ENCODE measurements around the gene OGA. TPM values are rescaled to one million over a fixed set of nuclear protein-coding genes. Genes with fewer than 3 reads are reported as not detected.

Gene OGA
- total and polyA plus RNA-seq, 2 of the 8 experiments (the other 6 are each of a cell fraction or from before 2014, with no cell fraction given): 31.2 to 107 TPM

- Histone ChIP-seq H3K27ac (ENCODE audit: low read depth, low read length) (no peak overlapping the region), H3K56ac (replicated peaks; ENCODE audit: insufficient read length, low read depth, low read length) (no peak overlapping the region), H3K23me2 (ENCODE audit: low read depth, low read length) (no peaks in the 10 kb centered on the region), H3K4me2 (ENCODE audit: insufficient read depth in 1 of 2, low read depth in 2 of 2, low read length in 2 of 2) (no peak overlapping the region), H2AFZ (ENCODE audit: low read length) (no peak overlapping the region), H2BK5ac (ENCODE audit: low read depth, low read length) (no peak overlapping the region), H4K5ac (ENCODE audit: insufficient read length, low read depth, low read length) (no peak overlapping the region), H2AK5ac (ENCODE audit: low read depth, low read length) (no peak overlapping the region), H3K9ac (replicated peaks in 1 of 4; ENCODE audit: extremely low read depth in 1 of 4, low read depth in 3 of 4, low read length in 3 of 4) (no peak overlapping the region), H2BK120ac (replicated peaks; ENCODE audit: low read depth, low read length) (no peak overlapping the region), H3K27me3 (replicated peaks in 1 of 4; ENCODE audit: control insufficient read depth in 3 of 4, extremely low read depth in 1 of 4, insufficient read depth in 3 of 4, low read length in 3 of 4) (peaks cover 0 to 5% (median 4%) of the 10 kb centered on the region in 4 experiments; a peak in 3 of 7 replicates), H3K9me3 (ENCODE audit: insufficient read depth in 2 of 2, low read depth in 1 of 2, low read length in 1 of 2) (no peaks in the 10 kb centered on the region), H4K20me1 (replicated peaks in 1 of 2; ENCODE audit: control insufficient read depth in 1 of 2, insufficient read depth in 2 of 2, low read length in 2 of 2) (no peaks in the 10 kb centered on the region), H2BK12ac (ENCODE audit: low read depth, low read length) (no peak overlapping the region), H4K8ac (ENCODE audit: extremely low read depth, insufficient read depth, low read length) (no peak overlapping the region; the same call in 1 of the 2 replicates), H2BK15ac (ENCODE audit: low read length) (no peak overlapping the region), H3K79me1 (ENCODE audit: low read depth, low read length) (no peaks in the 10 kb centered on the region), H2BK20ac (ENCODE audit: low read length) (no peak overlapping the region), H3K23ac (ENCODE audit: insufficient read length) (no peak overlapping the region), H3K4ac (replicated peaks; ENCODE audit: insufficient read length, low read depth, low read length) (no peak overlapping the region), H3K18ac (ENCODE audit: extremely low read depth, low read length) (no peak overlapping the region), H4K91ac (replicated peaks; ENCODE audit: insufficient read length, low read length) (no peak overlapping the region), H3K79me2 (ENCODE audit: control insufficient read depth in 1 of 2, insufficient read depth in 2 of 2, low read length in 2 of 2) (no peaks in the 10 kb centered on the region), H3K36me3 (ENCODE audit: control insufficient read depth in 2 of 4, insufficient read depth in 4 of 4, low read length in 3 of 4) (no peaks in the 10 kb centered on the region), H3K14ac (ENCODE audit: insufficient read length) (no peak overlapping the region), H3K4me1 (replicated peaks in 1 of 4; ENCODE audit: control insufficient read depth in 3 of 4, insufficient read depth in 4 of 4, low read length in 3 of 4) (peaks cover 0 to 9% (median 7%) of the 10 kb centered on the region in 4 experiments; a peak in 6 of 7 replicates), H3K4me3 (ENCODE audit: extremely low read depth in 1 of 4, insufficient read depth in 2 of 4, low read depth in 3 of 4, low read length in 4 of 4) (no peak overlapping the region)
- ChIA-PET POLR2A (ENCODE audit: partially characterized antibody) (interaction anchor here (1.4 kb wide), 1 partner anchor 18 kb away, joined by 3 read pairs; no protein-coding TSS in a partner anchor), CTCF (ENCODE audit: partially characterized antibody) (interaction anchor here (1.1 to 8.8 kb wide), 4 partner anchors 8 to 69 kb away, joined by 3 to 89 read pairs (median 28); no protein-coding TSS in a partner anchor)
- 83% methylated on average over 5 of the region's 5 CpGs; no CpG with 5 or more reads in 1 of the 2 experiments for WGBS, 2 experiments (ENCODE audit: extremely low coverage in 1 of 2, insufficient coverage in 1 of 2, insufficient read length in 1 of 2, insufficient replicate concordance in 2 of 2, low coverage in 1 of 2, low lambda C conversion rate in 2 of 2, missing lambda C conversion rate in 1 of 2)
- no peak for DNase-seq (ENCODE audit: low read depth in 1 of 2, low spot score in 2 of 2)
- FAIRE-seq: no peak
- TF ChIP-seq, protein P1, sequence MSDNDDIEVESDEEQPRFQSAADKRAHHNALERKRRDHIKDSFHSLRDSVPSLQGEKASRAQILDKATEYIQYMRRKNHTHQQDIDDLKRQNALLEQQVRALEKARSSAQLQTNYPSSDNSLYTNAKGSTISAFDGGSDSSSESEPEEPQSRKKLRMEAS (IDR thresholded peaks at IDR 0.05): no peak
- TF ChIP-seq MAFK (IDR thresholded peaks at IDR 0.05; ENCODE audit: low read depth, low read length): no peak
- no peak for TF ChIP-seq SIRT6 (IDR thresholded peaks at IDR 0.05; ENCODE audit: low read length)
- no peak for TF ChIP-seq CHD2 (IDR thresholded peaks at IDR 0.05; ENCODE audit: low read length)
- no peak for TF ChIP-seq EZH2 (IDR thresholded peaks at IDR 0.05; ENCODE audit: low read depth, low read length, severe bottlenecking)
- TF ChIP-seq, protein P2, sequence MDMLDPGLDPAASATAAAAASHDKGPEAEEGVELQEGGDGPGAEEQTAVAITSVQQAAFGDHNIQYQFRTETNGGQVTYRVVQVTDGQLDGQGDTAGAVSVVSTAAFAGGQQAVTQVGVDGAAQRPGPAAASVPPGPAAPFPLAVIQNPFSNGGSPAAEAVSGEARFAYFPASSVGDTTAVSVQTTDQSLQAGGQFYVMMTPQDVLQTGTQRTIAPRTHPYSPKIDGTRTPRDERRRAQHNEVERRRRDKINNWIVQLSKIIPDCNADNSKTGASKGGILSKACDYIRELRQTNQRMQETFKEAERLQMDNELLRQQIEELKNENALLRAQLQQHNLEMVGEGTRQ (IDR thresholded peaks at IDR 0.05; ENCODE audit: low read length): no peak
- TF ChIP-seq ASH2L (IDR thresholded peaks at IDR 0.05; ENCODE audit: low read length): no peak
- TF ChIP-seq, protein P3, sequence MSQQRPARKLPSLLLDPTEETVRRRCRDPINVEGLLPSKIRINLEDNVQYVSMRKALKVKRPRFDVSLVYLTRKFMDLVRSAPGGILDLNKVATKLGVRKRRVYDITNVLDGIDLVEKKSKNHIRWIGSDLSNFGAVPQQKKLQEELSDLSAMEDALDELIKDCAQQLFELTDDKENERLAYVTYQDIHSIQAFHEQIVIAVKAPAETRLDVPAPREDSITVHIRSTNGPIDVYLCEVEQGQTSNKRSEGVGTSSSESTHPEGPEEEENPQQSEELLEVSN (IDR thresholded peaks at IDR 0.05): no peak
- TF ChIP-seq SP4 (IDR thresholded peaks at IDR 0.05; ENCODE audit: low read length): no peak
- TF ChIP-seq BRCA1 (IDR thresholded peaks at IDR 0.05; ENCODE audit: low read depth, low read length): no peak
- no peak for TF ChIP-seq HDAC2 (IDR thresholded peaks at IDR 0.05; ENCODE audit: borderline replicate concordance in 1 of 2, low read depth in 2 of 2, low read length in 2 of 2)
- no peak for TF ChIP-seq RBBP5 (IDR thresholded peaks at IDR 0.05; ENCODE audit: borderline replicate concordance, low read depth, low read length)
- no peak for TF ChIP-seq SP1 (IDR thresholded peaks at IDR 0.05; ENCODE audit: low read depth, low read length)
Measured at GRCh38 chr10:101762736-101763135, 55.5 kb downstream of the OGA start.

Data from H1 (cell line).